Measurements from ENCODE around the gene SLC25A4.

Gene SLC25A4

GRCh38 chr4:185119927-185120630 lies 23.0 kb upstream of the SLC25A4 start:
- no peak for DNase-seq

- DNase-seq: no peak
Observed at GRCh38 chr4:185120631-185120946, 22.5 kb upstream of the SLC25A4 start.

GRCh38 chr4:185122681-185123345 lies 20.3 kb upstream of the SLC25A4 start:
- no peak for DNase-seq

- no peak for DNase-seq
Observed at GRCh38 chr4:185124006-185124405, 19.1 kb upstream of the SLC25A4 start.

GRCh38 chr4:185127021-185127925 lies 15.8 kb upstream of the SLC25A4 start:
- DNase-seq: peak; percentile 79

- peak; percentile 80 for DNase-seq
Observed at GRCh38 chr4:185128272-185129119, 14.6 kb upstream of the SLC25A4 start.

GRCh38 chr4:185134307-185134869 lies 8.7 kb upstream of the SLC25A4 start:
- no peak for DNase-seq

- DNase-seq: no peak
Observed at GRCh38 chr4:185137233-185137925, 5.7 kb upstream of the SLC25A4 start.

GRCh38 chr4:185138161-185138560 lies 4.9 kb upstream of the SLC25A4 start:
- DNase-seq: no peak

- no peak for DNase-seq
Observed at GRCh38 chr4:185139736-185140135, 3.3 kb upstream of the SLC25A4 start.

GRCh38 chr4:185141777-185142176 lies 1.3 kb upstream of the SLC25A4 start:
- no peak for DNase-seq

- DNase-seq: no peak
Observed at GRCh38 chr4:185142564-185142911, 528 bp upstream of the SLC25A4 start.

- peak; percentile 55 for DNase-seq
Observed at GRCh38 chr4:185143601-185143969, 519 bp downstream of the SLC25A4 start.

- no peak for DNase-seq
Observed at GRCh38 chr4:185144601-185145240, 1.7 kb downstream of the SLC25A4 start.

- no peak for DNase-seq
Observed at GRCh38 chr4:185145572-185145971, 2.5 kb downstream of the SLC25A4 start.

GRCh38 chr4:185149392-185149791 lies 6.3 kb downstream of the SLC25A4 start:
- no peak for DNase-seq

GRCh38 chr4:185151296-185151695 lies 8.2 kb downstream of the SLC25A4 start:
- no peak for DNase-seq

- no peak for DNase-seq
Observed at GRCh38 chr4:185165605-185166063, 22.6 kb downstream of the SLC25A4 start.

GRCh38 chr4:185167234-185167633 lies 24.2 kb downstream of the SLC25A4 start:
- no peak for DNase-seq

- DNase-seq: peak; percentile 2
Observed at GRCh38 chr4:185171373-185172071, 28.5 kb downstream of the SLC25A4 start.

Measured in right kidney (tissue), 1 donor.